PFSK-1 (cell line): ENCODE results near the gene BACE2.

Experiments
- REST ChIP-seq, 2 experiments: IDR thresholded peaks; 2 replicates each; pipeline versions ENCODE4 v1.6.1 to v1.8.0; 2011 to 2012; ENCODE audit warnings: low read depth in 2 of 2, low read length in 2 of 2, control low read depth in 1 of 2, inconsistent platforms in 1 of 2, mild to moderate bottlenecking in 1 of 2, moderate library complexity in 1 of 2; ENCODE audit not compliant: insufficient read depth in 1 of 2
- TAF1 ChIP-seq: IDR thresholded peaks from 2 replicates; pipeline ENCODE4 v1.6.1; 2012; ENCODE audit warnings: low read length, control low read depth, borderline replicate concordance; ENCODE audit not compliant: insufficient read depth

- TF ChIP-seq TAF1 (no peak), REST (IDR thresholded peaks at IDR 0.05; ENCODE audit: insufficient read depth in 1 of 2, low read depth in 2 of 2, low read length in 2 of 2) (no peak)
Measured at GRCh38 chr21:41250519-41250918, 82.6 kb downstream of the BACE2 start.
